ENCODE data around the gene UBE2H. TPM values are rescaled to one million over a fixed set of nuclear protein-coding genes. Genes with fewer than 3 reads are reported as not detected.
"Not testable (repeated sequence)": the region's sequence is repeated elsewhere in the genome, so short reads cannot be mapped to it uniquely, and the experiment has no call there.

Gene UBE2H
- total RNA-seq, 1 experiment from 2014 or later: 58.0 TPM

- intact Hi-C loops (cut with micrococcal nuclease; ENCODE audit: unreplicated experiment): no loop called here
- Histone ChIP-seq H3K9me3 (ENCODE audit: control insufficient read depth, insufficient read depth, low read depth, low read length) (no peaks in the 10 kb centered on the region), H3K36me3 (ENCODE audit: control insufficient read depth, insufficient read depth, low read length) (no peaks in the 10 kb centered on the region), H3K4me1 (ENCODE audit: control insufficient read depth, insufficient read depth, low read length) (peaks cover 4% of the 10 kb centered on the region; the same call in 1 of the 2 replicates), H3K27me3 (ENCODE audit: control insufficient read depth, insufficient read depth, low read length) (no peaks in the 10 kb centered on the region), H3K27ac (ENCODE audit: low read length) (no peak overlapping the region), H3K4me3 (ENCODE audit: low read depth in 2 of 2, low read length in 2 of 2) (no peak overlapping the region)
- ATAC-seq: no peak
- POLR2A ChIA-PET: no interaction called here
- TF ChIP-seq, protein P1, sequence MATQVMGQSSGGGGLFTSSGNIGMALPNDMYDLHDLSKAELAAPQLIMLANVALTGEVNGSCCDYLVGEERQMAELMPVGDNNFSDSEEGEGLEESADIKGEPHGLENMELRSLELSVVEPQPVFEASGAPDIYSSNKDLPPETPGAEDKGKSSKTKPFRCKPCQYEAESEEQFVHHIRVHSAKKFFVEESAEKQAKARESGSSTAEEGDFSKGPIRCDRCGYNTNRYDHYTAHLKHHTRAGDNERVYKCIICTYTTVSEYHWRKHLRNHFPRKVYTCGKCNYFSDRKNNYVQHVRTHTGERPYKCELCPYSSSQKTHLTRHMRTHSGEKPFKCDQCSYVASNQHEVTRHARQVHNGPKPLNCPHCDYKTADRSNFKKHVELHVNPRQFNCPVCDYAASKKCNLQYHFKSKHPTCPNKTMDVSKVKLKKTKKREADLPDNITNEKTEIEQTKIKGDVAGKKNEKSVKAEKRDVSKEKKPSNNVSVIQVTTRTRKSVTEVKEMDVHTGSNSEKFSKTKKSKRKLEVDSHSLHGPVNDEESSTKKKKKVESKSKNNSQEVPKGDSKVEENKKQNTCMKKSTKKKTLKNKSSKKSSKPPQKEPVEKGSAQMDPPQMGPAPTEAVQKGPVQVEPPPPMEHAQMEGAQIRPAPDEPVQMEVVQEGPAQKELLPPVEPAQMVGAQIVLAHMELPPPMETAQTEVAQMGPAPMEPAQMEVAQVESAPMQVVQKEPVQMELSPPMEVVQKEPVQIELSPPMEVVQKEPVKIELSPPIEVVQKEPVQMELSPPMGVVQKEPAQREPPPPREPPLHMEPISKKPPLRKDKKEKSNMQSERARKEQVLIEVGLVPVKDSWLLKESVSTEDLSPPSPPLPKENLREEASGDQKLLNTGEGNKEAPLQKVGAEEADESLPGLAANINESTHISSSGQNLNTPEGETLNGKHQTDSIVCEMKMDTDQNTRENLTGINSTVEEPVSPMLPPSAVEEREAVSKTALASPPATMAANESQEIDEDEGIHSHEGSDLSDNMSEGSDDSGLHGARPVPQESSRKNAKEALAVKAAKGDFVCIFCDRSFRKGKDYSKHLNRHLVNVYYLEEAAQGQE (IDR thresholded peaks at IDR 0.05; ENCODE audit: insufficient read depth in 1 of 2, low read depth in 2 of 2, low read length in 1 of 2): no peak
- TF ChIP-seq POLR2AphosphoS5 (IDR thresholded peaks at IDR 0.05; ENCODE audit: low read depth, low read length) (no peak), TCF7L2 (IDR thresholded peaks at IDR 0.05; ENCODE audit: low read depth, low read length) (no peak), SIN3A (IDR thresholded peaks at IDR 0.05; ENCODE audit: borderline replicate concordance, insufficient read depth, low read depth, low read length) (no peak), CTCF (IDR thresholded peaks at IDR 0.05) (no peak)
- CTCF ChIA-PET: interaction anchor here (0.6 kb wide), 1 partner anchor 172 kb away, joined by 4 read pairs; no protein-coding TSS in a partner anchor
- BruUV-seq (replicated peaks): no TSS peak
- no peak for DNase-seq (ENCODE audit: low read depth, low spot score)
- in situ Hi-C loops (cut with HindIII; ENCODE audit: low pct_unique_long_range_greater_than_20kb, low sequenced_read_pairs): no loop called here
Observed at GRCh38 chr7:129836983-129837382, 115.8 kb downstream of the UBE2H start.

DNA sequence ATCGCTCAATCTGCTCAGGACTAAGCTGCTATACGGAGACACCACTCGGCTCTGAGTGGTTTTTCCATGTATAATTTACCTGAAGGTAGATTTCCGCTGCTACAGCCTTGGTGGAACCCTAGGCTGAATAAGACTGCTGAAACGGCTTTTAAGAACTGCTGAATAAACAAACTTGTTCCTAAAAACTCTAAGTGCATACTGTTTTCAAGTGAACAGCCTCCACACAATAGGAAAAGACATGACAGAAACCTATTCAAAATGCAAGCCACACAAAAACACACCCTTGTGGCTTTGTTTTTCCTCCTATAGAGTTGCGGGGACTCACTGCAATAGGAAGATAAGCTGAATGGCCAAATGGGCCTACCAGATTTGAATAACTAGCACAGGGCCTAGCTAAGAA is 117.2 kb downstream of the UBE2H start:
- ChIA-PET POLR2A (no interaction called here), CTCF (no interaction called here)
- no peaks in the 10 kb centered on the region for H3K27me3 ChIP-seq (ENCODE audit: control insufficient read depth, insufficient read depth, low read length)
- BruUV-seq (replicated peaks): no TSS peak
- DNase-seq (ENCODE audit: low read depth, low spot score) (no peak), ATAC-seq (no peak)
- no peaks in the 10 kb centered on the region for H3K9me3 ChIP-seq (ENCODE audit: control insufficient read depth, insufficient read depth, low read depth, low read length)
- TF ChIP-seq TCF7L2 (IDR thresholded peaks at IDR 0.05; ENCODE audit: low read depth, low read length) (no peak), POLR2AphosphoS5 (IDR thresholded peaks at IDR 0.05; ENCODE audit: low read depth, low read length) (no peak)
- TF ChIP-seq, protein P1 (IDR thresholded peaks at IDR 0.05; ENCODE audit: insufficient read depth in 1 of 2, low read depth in 2 of 2, low read length in 1 of 2): no peak
- peaks cover 13% of the 10 kb centered on the region for H3K4me1 ChIP-seq (ENCODE audit: control insufficient read depth, insufficient read depth, low read length)
- H3K27ac ChIP-seq (ENCODE audit: low read length): no peak overlapping the region
- intact Hi-C loops (cut with micrococcal nuclease; ENCODE audit: unreplicated experiment): no loop called here
- no peaks in the 10 kb centered on the region for H3K36me3 ChIP-seq (ENCODE audit: control insufficient read depth, insufficient read depth, low read length)
- in situ Hi-C loops (cut with HindIII; ENCODE audit: low pct_unique_long_range_greater_than_20kb, low sequenced_read_pairs): no loop called here
- H3K4me3 ChIP-seq (ENCODE audit: low read depth in 2 of 2, low read length in 2 of 2): no peak overlapping the region

- H3K36me3 ChIP-seq (ENCODE audit: control insufficient read depth, insufficient read depth, low read length); H3K9me3 ChIP-seq (ENCODE audit: control insufficient read depth, insufficient read depth, low read depth, low read length); ATAC-seq; CTCF ChIA-PET; in situ Hi-C loops (cut with HindIII; ENCODE audit: low pct_unique_long_range_greater_than_20kb, low sequenced_read_pairs); POLR2A ChIA-PET; H3K4me3 ChIP-seq (ENCODE audit: low read depth in 2 of 2, low read length in 2 of 2); intact Hi-C loops (cut with micrococcal nuclease; ENCODE audit: unreplicated experiment); BruUV-seq (replicated peaks); H3K27ac ChIP-seq (ENCODE audit: low read length); DNase-seq (ENCODE audit: low read depth, low spot score); H3K27me3 ChIP-seq (ENCODE audit: control insufficient read depth, insufficient read depth, low read length): not testable (repeated sequence)
- H3K4me1 ChIP-seq (ENCODE audit: control insufficient read depth, insufficient read depth, low read length): peaks cover 20% of the 10 kb centered on the region
Observed at GRCh38 chr7:129833353-129833752, 119.4 kb downstream of the UBE2H start.

Data from Panc1 (cell line).